Heart left ventricle (tissue), 16 donors: ENCODE results near the gene SLX1A. TPM values are rescaled to one million over a fixed set of nuclear protein-coding genes. Genes with fewer than 3 reads are reported as not detected.
"Not testable (repeated sequence)": the region's sequence is repeated elsewhere in the genome, so short reads cannot be mapped to it uniquely, and the experiment has no call there.

Experiments
- ATAC-seq, 4 donors: fragments of 200-7000 bp; cut with Tn5 transposase; one replicate each; pipeline ENCODE4 v1.9.1; 2020 to 2022; ENCODE audit warnings: moderate library complexity in 4 of 4, mild to moderate bottlenecking in 3 of 4, moderate number of reproducible peaks in 1 of 4
- DNase-seq, 5 donors: peaks; one replicate each; pipeline ENCODE4 v3.0.0-alpha.2; 2020
- H3K27ac ChIP-seq, 12 donors: fragments of 200-600 bp; sonication (generic) in 4 of 12; one replicate each; pipeline versions ENCODE4 v1.5.0 to v1.8.0; 2016 to 2022; ENCODE audit warnings: mild to moderate bottlenecking in 2 of 12
- H3K27me3 ChIP-seq, 9 donors: fragments of 200-600 bp; sonication (generic) in 2 of 9; one replicate each; pipeline versions ENCODE4 v1.5.1 to v1.8.0; 2016 to 2022; ENCODE audit warnings: mild to moderate bottlenecking in 3 of 9
- H3K36me3 ChIP-seq, 9 donors: fragments of 200-600 bp; sonication (generic) in 2 of 9; one replicate each; pipeline versions ENCODE4 v1.5.0 to v1.8.0; 2018 to 2022; ENCODE audit warnings: mild to moderate bottlenecking in 2 of 9
- H3K4me1 ChIP-seq, 12 donors: fragments of 200-600 bp; sonication (generic) in 4 of 12; one replicate each; pipeline versions ENCODE4 v1.5.0 to v1.8.0; 2016 to 2022; ENCODE audit warnings: mild to moderate bottlenecking in 3 of 12
- H3K4me3 ChIP-seq, 12 donors: fragments of 200-600 bp; sonication (generic) in 4 of 12; one replicate each; pipeline versions ENCODE4 v1.5.0 to v1.8.0; 2017 to 2022; ENCODE audit warnings: mild to moderate bottlenecking in 9 of 12, moderate library complexity in 4 of 12
- H3K9me3 ChIP-seq, 12 donors: fragments of 200-600 bp; sonication (generic) in 4 of 12; one replicate each; pipeline versions ENCODE4 v1.5.0 to v1.8.0; 2016 to 2022; ENCODE audit warnings: mild to moderate bottlenecking in 1 of 12
- POLR2A ChIP-seq, 2 donors: fragments of 450-650 bp; IDR thresholded peaks; one replicate each; pipeline ENCODE4 v1.6.1; 2017; ENCODE audit warnings: antibody characterized with exemption in 2 of 2, mild to moderate bottlenecking in 2 of 2, moderate library complexity in 2 of 2
- WGBS, 4 donors: extraction: QIAGEN DNeasy Blood & Tissue Kit in 2 of 4; methylation state at CpG; one replicate each; pipeline versions ENCODE4 v1.1.5 to v1.1.7; 2013 to 2018; 5-methylcytosine and 5-hydroxymethylcytosine counted together
- intact Hi-C, 10 donors: fragments of 100-400 bp; cut with DNase I; formaldehyde crosslinking; loops; one replicate each; pipeline versions ENCODE4 v1.11.1 to v1.14.2; 2022
- long read RNA-seq, 3 donors: library from polyadenylated mRNA; unstranded; transcript quantifications; one replicate each; pipeline ENCODE4 v2.0.0, GENCODE V29; 2020 to 2021
- polyA plus RNA-seq, 2 donors: library from polyadenylated mRNA; stranded (reverse); fragments of 200-250 nt; gene quantifications; one replicate each; pipeline ENCODE4 v1.2.3, GENCODE V29; 2013
- total RNA-seq, 9 donors: library from RNA; depleted of rRNA in 2 of 9; stranded (reverse); fragments of >200 nt in 2 of 9; fragmentation: NEBNext Ultra II Directional in 3 of 9; extraction: Animal tissue kit (Norgen Biotek cat#: 25700) in 3 of 9; gene quantifications; one replicate each; pipeline versions ENCODE4 v1.1.0 to v1.2.4, GENCODE V29; 2016 to 2023
- TF ChIP-seq, protein P1 (sequence below), 12 donors: fragments of 200-600 bp; sonication (generic) in 4 of 12; IDR thresholded peaks; one replicate each; pipeline versions ENCODE4 v1.5.0 to v1.8.0; 2018 to 2022; ENCODE audit warnings: antibody characterized with exemption in 12 of 12, mild to moderate bottlenecking in 5 of 12
- donor health status: ischemic (EF 13 %, LVEDD 7.1; RV severe dilation, severe dysfunction).
- donor health status: healthy with polysubstance abuse.
- donor health status: DM: no; HTN: yes; CAD: no.
- donor health status: DM: no; HTN: no; CAD: no.
- donor health status: ischemic (EF 25% LVEDD 6.9; RV normal size, moderate dysfunction).
- donor health status: ischemic (EF 25% LVEDD 5.7; RV mildly dilated, moderate dysfunction).
- donor health status: healthy.
- donor health status: DM: yes; HTN: yes; CAD: no.
- donor health status: ischemic (EF 35%, LVEDD 5.7; RV mildly dilated, moderate dysfunction).
- donor health status: nonischemic (EF 11% LVEDD 7.7; RV severe dilation, severe dysfunction).
- donor health status: DM: yes; HTN: yes; CAD: no.
- donor health status: PGD.
- donor health status: ischemic (EF 29% LVEDD 5.4; RV normal size, mild dysfunction).
- donor health status: nonischemic (EF 23%, LVEDD 6.1; RV moderate dilation, normal function).

SLX1A gene
- total RNA-seq (10 to 100 TPM in 7 of 9 donors, 1 to 10 TPM in 2; 8.2 to 32.2 (median 26.0) TPM), polyA plus RNA-seq (10 to 100 TPM; 19.2 to 25.6 TPM)
- long read RNA-seq, donor 1, transcript SLX1A-201 (6 exons, 1,091 nt), result major isoform, 9 of 15 reads
- long read RNA-seq, donor 1, partial matches to known transcripts, result 1 of 15 reads
- long read RNA-seq, donor 1, other reads (novel, unspliced or antisense), result 0 of 15 reads
- long read RNA-seq, donor 2, transcript SLX1A-201 (6 exons, 1,091 nt), result major isoform, 25 of 27 reads
- long read RNA-seq, donor 2, partial matches to known transcripts, result 0 of 27 reads
- long read RNA-seq, donor 2, other reads (novel, unspliced or antisense), result 0 of 27 reads
- long read RNA-seq, donor 3, transcript SLX1A-201 (6 exons, 1,091 nt), result major isoform, 13 of 19 reads
- long read RNA-seq, donor 3, partial matches to known transcripts, result 4 of 19 reads
- long read RNA-seq, donor 3, other reads (novel, unspliced or antisense), result 0 of 19 reads

- peak within 1 kb of the TSS in 10 of 12 donors; percentile 7 to 60 (median 48) for H3K4me3 ChIP-seq
- ATAC-seq, result peak; percentile 95 to 98 (median 96)
- intact Hi-C loops, H3K4me1 ChIP-seq, H3K27ac ChIP-seq, H3K36me3 ChIP-seq, H3K9me3 ChIP-seq, H3K27me3 ChIP-seq, DNase-seq: not testable (repeated sequence)
- WGBS, 4 donors, result no CpG with 5 or more reads among the region's 34 CpGs
Observed at GRCh38 chr16:30193615-30194014, at the start of gene SLX1A, which contains the start of gene BOLA2B. Gene SLX1A, plus strand, starts transcription at chr16:30193875. Its CDS starts 210 bp downstream, at chr16:30194085. Gene BOLA2B, minus strand, starts transcription at chr16:30193666. Its CDS starts 71 bp downstream, at chr16:30193595.

- DNase-seq (no peak), ATAC-seq (no peak)
- peaks cover 0 to 7% (median 3%) of the 10 kb centered on the region in 12 donors for H3K9me3 ChIP-seq
- intact Hi-C loops, result no loop called here
- H3K27me3 ChIP-seq, result no peaks in the 10 kb centered on the region
- no peak overlapping the region for H3K4me3 ChIP-seq
- H3K36me3 ChIP-seq, result no peaks in the 10 kb centered on the region
- H3K27ac ChIP-seq, result no peak overlapping the region
- peaks cover 0 to 13% (median 0%) of the 10 kb centered on the region in 12 donors for H3K4me1 ChIP-seq
- TF ChIP-seq, protein P1, sequence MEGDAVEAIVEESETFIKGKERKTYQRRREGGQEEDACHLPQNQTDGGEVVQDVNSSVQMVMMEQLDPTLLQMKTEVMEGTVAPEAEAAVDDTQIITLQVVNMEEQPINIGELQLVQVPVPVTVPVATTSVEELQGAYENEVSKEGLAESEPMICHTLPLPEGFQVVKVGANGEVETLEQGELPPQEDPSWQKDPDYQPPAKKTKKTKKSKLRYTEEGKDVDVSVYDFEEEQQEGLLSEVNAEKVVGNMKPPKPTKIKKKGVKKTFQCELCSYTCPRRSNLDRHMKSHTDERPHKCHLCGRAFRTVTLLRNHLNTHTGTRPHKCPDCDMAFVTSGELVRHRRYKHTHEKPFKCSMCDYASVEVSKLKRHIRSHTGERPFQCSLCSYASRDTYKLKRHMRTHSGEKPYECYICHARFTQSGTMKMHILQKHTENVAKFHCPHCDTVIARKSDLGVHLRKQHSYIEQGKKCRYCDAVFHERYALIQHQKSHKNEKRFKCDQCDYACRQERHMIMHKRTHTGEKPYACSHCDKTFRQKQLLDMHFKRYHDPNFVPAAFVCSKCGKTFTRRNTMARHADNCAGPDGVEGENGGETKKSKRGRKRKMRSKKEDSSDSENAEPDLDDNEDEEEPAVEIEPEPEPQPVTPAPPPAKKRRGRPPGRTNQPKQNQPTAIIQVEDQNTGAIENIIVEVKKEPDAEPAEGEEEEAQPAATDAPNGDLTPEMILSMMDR (IDR thresholded peaks at IDR 0.05), result no peak
- no peak for TF ChIP-seq POLR2A (IDR thresholded peaks at IDR 0.05)
Observed at GRCh38 chr16:30144017-30144416, 49.7 kb upstream of the SLX1A start.

- no peak for TF ChIP-seq POLR2A (IDR thresholded peaks at IDR 0.05)
- TF ChIP-seq, protein P1 (IDR thresholded peaks at IDR 0.05), result no peak
- Histone ChIP-seq H3K4me1 (peaks cover 0 to 8% (median 0%) of the 10 kb centered on the region in 12 donors), H3K4me3 (no peak overlapping the region), H3K36me3 (no peaks in the 10 kb centered on the region), H3K9me3 (peaks cover 0 to 15% (median 8%) of the 10 kb centered on the region in 12 donors), H3K27me3 (no peaks in the 10 kb centered on the region), H3K27ac (no peak overlapping the region)
- 42 to 98% (median 47%) methylated on average over 1 of the region's 1 CpG for WGBS, 4 donors
- intact Hi-C loops, result no loop called here
- DNase-seq, result no peak
- no peak for ATAC-seq
Observed at GRCh38 chr16:30144917-30145316, 48.8 kb upstream of the SLX1A start.

GRCh38 chr16:30145657-30146056 is 48.0 kb upstream of the SLX1A start:
- no peak for ATAC-seq
- Histone ChIP-seq H3K36me3 (no peaks in the 10 kb centered on the region), H3K27me3 (no peaks in the 10 kb centered on the region), H3K9me3 (peaks cover 0 to 16% (median 8%) of the 10 kb centered on the region in 12 donors), H3K4me1 (peaks cover 0 to 6% (median 0%) of the 10 kb centered on the region in 12 donors), H3K4me3 (no peak overlapping the region), H3K27ac (no peak overlapping the region)
- no peak for DNase-seq
- WGBS, 4 donors, result 47 to 63% (median 61%) methylated on average over 1 of the region's 1 CpG
- TF ChIP-seq, protein P1 (IDR thresholded peaks at IDR 0.05), result no peak
- TF ChIP-seq POLR2A (IDR thresholded peaks at IDR 0.05), result no peak
- intact Hi-C loops, result no loop called here
